Astrocyte (in vitro differentiated cells and primary cell): ENCODE measurements around the gene DYNC1I1.

Experiments
- CTCF ChIP-seq: IDR thresholded peaks from 2 replicates; pipeline ENCODE4 v1.5.1; 2011; ENCODE audit warnings: low read depth, mild to moderate bottlenecking, inconsistent platforms, low read length, moderate library complexity; ENCODE audit not compliant: insufficient read depth
- EZH2 ChIP-seq: IDR thresholded peaks from 2 replicates; pipeline ENCODE4 v1.6.1; 2012; ENCODE audit warnings: mild to moderate bottlenecking, low read length, inconsistent platforms; ENCODE audit not compliant: insufficient read depth

- TF ChIP-seq CTCF (no peak), EZH2 (no peak)
Measured at GRCh38 chr7:96120445-96121225, 348.3 kb downstream of the DYNC1I1 start.
